ENCODE results near the gene PTPRK. TPM values are rescaled to one million over a fixed set of nuclear protein-coding genes. Genes with fewer than 3 reads are reported as not detected.

PTPRK gene
- total RNA-seq, 1 donor from 2014 or later: 48.4 TPM

- Histone ChIP-seq H3K4me3 (ENCODE audit: low read depth, low read length) (no peak overlapping the region), H3K27me3 (ENCODE audit: control insufficient read depth, insufficient read depth, low read length) (no peaks in the 10 kb centered on the region), H3K36me3 (ENCODE audit: control insufficient read depth, insufficient read depth, low read length) (peaks cover 1% of the 10 kb centered on the region)
- TF ChIP-seq, protein P1, sequence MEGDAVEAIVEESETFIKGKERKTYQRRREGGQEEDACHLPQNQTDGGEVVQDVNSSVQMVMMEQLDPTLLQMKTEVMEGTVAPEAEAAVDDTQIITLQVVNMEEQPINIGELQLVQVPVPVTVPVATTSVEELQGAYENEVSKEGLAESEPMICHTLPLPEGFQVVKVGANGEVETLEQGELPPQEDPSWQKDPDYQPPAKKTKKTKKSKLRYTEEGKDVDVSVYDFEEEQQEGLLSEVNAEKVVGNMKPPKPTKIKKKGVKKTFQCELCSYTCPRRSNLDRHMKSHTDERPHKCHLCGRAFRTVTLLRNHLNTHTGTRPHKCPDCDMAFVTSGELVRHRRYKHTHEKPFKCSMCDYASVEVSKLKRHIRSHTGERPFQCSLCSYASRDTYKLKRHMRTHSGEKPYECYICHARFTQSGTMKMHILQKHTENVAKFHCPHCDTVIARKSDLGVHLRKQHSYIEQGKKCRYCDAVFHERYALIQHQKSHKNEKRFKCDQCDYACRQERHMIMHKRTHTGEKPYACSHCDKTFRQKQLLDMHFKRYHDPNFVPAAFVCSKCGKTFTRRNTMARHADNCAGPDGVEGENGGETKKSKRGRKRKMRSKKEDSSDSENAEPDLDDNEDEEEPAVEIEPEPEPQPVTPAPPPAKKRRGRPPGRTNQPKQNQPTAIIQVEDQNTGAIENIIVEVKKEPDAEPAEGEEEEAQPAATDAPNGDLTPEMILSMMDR (IDR thresholded peaks at IDR 0.05; ENCODE audit: insufficient read depth, low read length, severe bottlenecking): no peak
- no peak for FAIRE-seq
- no peak for DNase-seq (ENCODE audit: low read depth)
Observed at GRCh38 chr6:128259029-128259724, 261.2 kb downstream of the PTPRK start.

DNA sequence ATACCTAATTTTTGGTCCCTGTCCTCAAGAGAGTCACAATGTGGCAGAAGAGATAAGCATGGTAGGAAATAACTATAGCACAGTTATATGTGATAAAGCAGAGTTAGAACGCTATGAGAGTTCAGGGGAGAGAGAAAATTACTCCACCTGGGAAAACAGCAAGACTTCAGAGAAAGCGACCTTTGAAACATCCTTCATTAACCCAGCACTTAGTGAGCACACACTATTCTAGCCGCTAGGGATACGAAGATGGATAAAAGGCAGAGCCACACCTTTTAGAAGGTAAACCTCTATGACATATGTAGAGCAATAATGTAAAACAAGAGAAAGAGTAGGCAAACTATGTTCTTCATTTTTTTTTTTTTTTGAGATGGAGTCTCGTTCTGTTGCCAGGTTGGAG is 264.3 kb downstream of the PTPRK start:
- FAIRE-seq: no peak
- no peak for DNase-seq (ENCODE audit: low read depth)
- Histone ChIP-seq H3K4me3 (ENCODE audit: low read depth, low read length) (no peak overlapping the region), H3K36me3 (ENCODE audit: control insufficient read depth, insufficient read depth, low read length) (no peaks in the 10 kb centered on the region), H3K27me3 (ENCODE audit: control insufficient read depth, insufficient read depth, low read length) (no peaks in the 10 kb centered on the region)
- TF ChIP-seq, protein P1 (IDR thresholded peaks at IDR 0.05; ENCODE audit: insufficient read depth, low read length, severe bottlenecking): no peak

DNA sequence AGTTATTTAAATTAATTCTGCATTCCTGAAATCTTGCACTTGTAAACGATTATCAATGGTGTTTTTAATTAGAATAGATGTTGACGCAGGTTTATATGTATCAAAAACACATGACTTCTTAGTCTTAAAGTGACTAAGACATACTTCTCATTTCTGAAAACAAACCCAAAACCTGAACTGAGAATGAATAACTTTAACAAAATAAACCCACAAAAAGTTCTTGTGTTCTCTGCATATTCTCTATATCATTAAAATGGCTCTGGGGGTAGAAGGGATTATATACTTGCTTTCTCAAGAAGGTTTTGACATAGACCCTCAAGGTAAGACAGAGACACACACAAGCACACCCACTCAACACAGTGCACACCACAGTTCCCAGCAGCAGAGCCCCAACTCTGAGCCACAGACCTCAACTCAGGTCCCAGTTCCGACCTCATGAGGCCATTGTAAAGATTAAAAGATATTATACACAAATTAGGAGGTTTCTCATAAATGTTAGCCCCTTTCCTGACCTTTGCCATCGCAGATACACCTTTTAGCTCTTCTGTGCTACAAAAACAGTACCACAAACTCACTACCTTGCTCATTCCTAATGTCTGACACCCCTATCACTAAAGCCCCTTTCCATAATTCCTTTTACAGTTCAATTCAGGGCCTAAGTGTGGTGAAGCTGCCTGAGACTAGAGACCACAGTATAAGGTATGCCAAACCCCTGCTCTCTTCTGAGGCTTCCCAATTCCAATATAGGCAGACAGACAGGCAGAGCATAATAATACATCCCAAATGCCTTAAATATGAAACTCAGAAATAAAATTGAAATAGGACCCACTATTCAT is 267.8 kb downstream of the PTPRK start:
- Histone ChIP-seq H3K36me3 (ENCODE audit: control insufficient read depth, insufficient read depth, low read length) (no peaks in the 10 kb centered on the region), H3K4me3 (ENCODE audit: low read depth, low read length) (no peak overlapping the region), H3K27me3 (ENCODE audit: control insufficient read depth, insufficient read depth, low read length) (no peaks in the 10 kb centered on the region)
- no peak for FAIRE-seq
- DNase-seq (ENCODE audit: low read depth): no peak
- TF ChIP-seq, protein P1 (IDR thresholded peaks at IDR 0.05; ENCODE audit: insufficient read depth, low read length, severe bottlenecking): no peak

GRCh38 chr6:128251445-128252340 is 268.7 kb downstream of the PTPRK start:
- H3K27me3 ChIP-seq (ENCODE audit: control insufficient read depth, insufficient read depth, low read length): no peaks in the 10 kb centered on the region
- no peaks in the 10 kb centered on the region for H3K36me3 ChIP-seq (ENCODE audit: control insufficient read depth, insufficient read depth, low read length)
- DNase-seq (ENCODE audit: low read depth) (no peak), FAIRE-seq (no peak)
- H3K4me3 ChIP-seq (ENCODE audit: low read depth, low read length): no peak overlapping the region
- TF ChIP-seq, protein P1 (IDR thresholded peaks at IDR 0.05; ENCODE audit: insufficient read depth, low read length, severe bottlenecking): no peak

DNA sequence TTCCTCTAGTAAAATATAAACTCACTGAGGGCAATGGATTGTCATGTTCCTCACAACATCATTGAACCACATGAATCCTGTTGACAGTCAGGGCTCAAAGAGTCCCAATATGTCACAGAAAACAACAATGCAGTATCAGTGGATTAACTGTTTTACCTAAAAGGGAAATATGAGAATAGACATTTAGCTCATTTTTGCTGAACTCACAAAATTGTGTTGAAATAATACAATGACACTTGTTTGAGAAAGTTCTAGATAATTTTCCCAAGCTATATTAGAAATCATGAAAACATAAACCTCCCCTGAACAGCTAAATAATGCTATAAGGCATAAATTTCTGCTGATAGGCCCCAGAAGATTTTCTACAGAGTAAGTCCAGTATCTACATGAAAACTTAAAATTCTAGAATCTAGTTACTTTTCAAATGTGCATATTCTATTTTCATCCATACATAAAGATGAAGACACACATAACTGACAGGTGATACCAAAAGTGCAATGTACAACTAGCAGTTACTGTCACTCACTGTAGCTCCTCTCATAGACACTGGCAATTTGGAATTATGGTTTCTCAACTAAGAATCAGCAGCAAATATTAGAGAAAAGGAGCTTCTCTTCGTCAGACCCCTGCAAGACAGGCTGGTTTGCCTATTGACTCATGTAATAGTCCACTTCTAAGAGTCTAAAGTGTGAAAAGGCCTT is 269.9 kb downstream of the PTPRK start:
- Histone ChIP-seq H3K36me3 (ENCODE audit: control insufficient read depth, insufficient read depth, low read length) (no peaks in the 10 kb centered on the region), H3K4me3 (ENCODE audit: low read depth, low read length) (no peak overlapping the region), H3K27me3 (ENCODE audit: control insufficient read depth, insufficient read depth, low read length) (no peaks in the 10 kb centered on the region)
- TF ChIP-seq, protein P1 (IDR thresholded peaks at IDR 0.05; ENCODE audit: insufficient read depth, low read length, severe bottlenecking): no peak
- no peak for FAIRE-seq
- DNase-seq (ENCODE audit: low read depth): no peak

All from bronchial epithelial cell (primary cell).